GM19452 (cell line): ENCODE results near the gene OR9A2.
"Not testable (repeated sequence)": the region's sequence is repeated elsewhere in the genome, so short reads cannot be mapped to it uniquely, and the experiment has no call there.

Experiments used
- ATAC-seq: cut with Tn5 transposase; IDR thresholded peaks from one replicate; pipeline ENCODE4 v1.9.1; 2021; ENCODE audit not compliant: unreplicated experiment

Gene OR9A2

DNA sequence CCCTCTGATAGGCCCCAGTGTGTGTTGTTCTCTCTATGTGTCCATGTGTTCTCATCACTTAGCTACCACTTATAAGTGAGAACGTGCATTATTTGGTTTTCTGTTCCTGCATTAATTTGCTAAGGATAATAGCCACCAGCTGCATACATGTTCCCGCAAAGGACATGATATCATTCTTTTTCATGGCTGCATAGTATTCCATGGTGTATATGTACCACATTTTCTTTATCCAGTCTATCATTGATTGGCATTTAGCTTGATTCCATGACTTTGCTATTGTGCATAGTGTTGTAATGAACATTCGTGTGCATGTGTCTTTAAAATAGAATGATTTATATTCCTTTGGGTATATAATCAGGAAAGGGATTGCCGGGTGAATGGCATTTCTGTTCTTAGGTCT lies 48.5 kb downstream of the OR9A2 start:
- not testable (repeated sequence) for ATAC-seq
